Measurements from ENCODE around the gene SLC6A18.

SLC6A18 gene

DNA sequence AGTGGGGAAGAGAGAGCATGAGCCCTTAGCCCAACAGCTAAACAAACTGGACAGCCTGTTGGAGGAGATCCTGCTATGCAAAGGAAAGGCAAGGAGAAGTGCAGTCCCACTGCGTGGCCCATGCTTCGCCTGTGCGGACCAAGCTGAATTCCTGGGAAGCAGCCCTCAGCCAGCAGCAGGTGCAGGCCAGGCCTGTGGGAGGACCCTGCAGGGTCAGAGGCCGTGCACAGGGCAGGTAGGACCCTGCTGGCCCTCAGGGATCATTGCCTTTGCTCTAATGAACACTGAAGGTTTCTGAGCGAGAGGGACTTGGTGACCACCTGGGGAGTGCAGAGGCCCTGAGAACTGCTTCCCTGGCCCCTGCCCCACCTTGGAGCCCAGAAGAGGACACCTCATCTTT lies 29.7 kb upstream of the SLC6A18 start:
- H3K27ac ChIP-seq (ENCODE audit: low read depth in 2 of 2, low read length in 2 of 2) = no peak overlapping the region
- H3K9me3 ChIP-seq (ENCODE audit: control insufficient read depth in 2 of 2, low read length in 2 of 2) = no peaks in the 10 kb centered on the region
- H3K27me3 ChIP-seq (ENCODE audit: control insufficient read depth in 2 of 2, insufficient read depth in 2 of 2, low read length in 2 of 2) = peaks cover 4 to 11% of the 10 kb centered on the region in 2 donors
- H3K9ac ChIP-seq (ENCODE audit: low read depth in 1 of 2, low read length in 2 of 2) = no peak overlapping the region
- H3K36me3 ChIP-seq (ENCODE audit: control insufficient read depth in 2 of 2, insufficient read depth in 2 of 2, low read length in 2 of 2) = no peaks in the 10 kb centered on the region
- no peak overlapping the region for H3K4me3 ChIP-seq (ENCODE audit: low read length in 2 of 2)
- peaks cover 0 to 3% of the 10 kb centered on the region in 2 donors for H3K4me1 ChIP-seq (ENCODE audit: control insufficient read depth in 2 of 2, insufficient read depth in 2 of 2, low read length in 2 of 2)

DNA sequence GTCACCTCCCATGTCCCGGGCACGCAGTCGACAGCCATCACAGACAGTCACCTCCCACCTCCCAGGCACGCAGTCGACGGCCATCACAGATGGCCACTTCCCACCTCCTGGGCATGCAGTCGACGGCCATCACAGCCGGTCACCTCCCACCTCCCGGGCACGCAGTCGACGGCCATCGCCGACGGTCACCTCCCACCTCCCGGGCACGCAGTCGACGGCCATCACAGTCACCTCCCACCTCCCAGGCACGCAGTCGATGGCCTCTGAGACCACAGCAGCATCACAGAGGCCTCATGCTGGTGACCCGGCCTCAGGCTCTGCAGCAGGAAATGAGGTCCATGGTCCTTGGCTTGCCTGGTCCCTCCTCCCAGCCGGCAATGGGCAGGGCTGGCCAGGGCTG lies 29.3 kb upstream of the SLC6A18 start:
- Histone ChIP-seq H3K27me3 (ENCODE audit: control insufficient read depth in 2 of 2, insufficient read depth in 2 of 2, low read length in 2 of 2) (peaks cover 9 to 14% of the 10 kb centered on the region in 2 donors), H3K36me3 (ENCODE audit: control insufficient read depth in 2 of 2, insufficient read depth in 2 of 2, low read length in 2 of 2) (no peaks in the 10 kb centered on the region), H3K4me1 (ENCODE audit: control insufficient read depth in 2 of 2, insufficient read depth in 2 of 2, low read length in 2 of 2) (peaks cover 0 to 4% of the 10 kb centered on the region in 2 donors), H3K4me3 (ENCODE audit: low read length in 2 of 2) (no peak overlapping the region), H3K9ac (ENCODE audit: low read depth in 1 of 2, low read length in 2 of 2) (no peak overlapping the region), H3K27ac (ENCODE audit: low read depth in 2 of 2, low read length in 2 of 2) (no peak overlapping the region), H3K9me3 (ENCODE audit: control insufficient read depth in 2 of 2, low read length in 2 of 2) (no peaks in the 10 kb centered on the region)

GRCh38 chr5:1196562-1196961 lies 28.6 kb upstream of the SLC6A18 start:
- Histone ChIP-seq H3K9ac (ENCODE audit: low read depth in 1 of 2, low read length in 2 of 2) (no peak overlapping the region), H3K9me3 (ENCODE audit: control insufficient read depth in 2 of 2, low read length in 2 of 2) (no peaks in the 10 kb centered on the region), H3K36me3 (ENCODE audit: control insufficient read depth in 2 of 2, insufficient read depth in 2 of 2, low read length in 2 of 2) (no peaks in the 10 kb centered on the region), H3K4me3 (ENCODE audit: low read length in 2 of 2) (no peak overlapping the region), H3K4me1 (ENCODE audit: control insufficient read depth in 2 of 2, insufficient read depth in 2 of 2, low read length in 2 of 2) (peaks cover 0 to 7% of the 10 kb centered on the region in 2 donors), H3K27me3 (ENCODE audit: control insufficient read depth in 2 of 2, insufficient read depth in 2 of 2, low read length in 2 of 2) (peaks cover 10 to 14% of the 10 kb centered on the region in 2 donors), H3K27ac (ENCODE audit: low read depth in 2 of 2, low read length in 2 of 2) (no peak overlapping the region)

- Histone ChIP-seq H3K9ac (ENCODE audit: low read depth in 1 of 2, low read length in 2 of 2) (no peak overlapping the region), H3K9me3 (ENCODE audit: control insufficient read depth in 2 of 2, low read length in 2 of 2) (no peaks in the 10 kb centered on the region), H3K27ac (ENCODE audit: low read depth in 2 of 2, low read length in 2 of 2) (no peak overlapping the region), H3K36me3 (ENCODE audit: control insufficient read depth in 2 of 2, insufficient read depth in 2 of 2, low read length in 2 of 2) (no peaks in the 10 kb centered on the region), H3K4me3 (ENCODE audit: low read length in 2 of 2) (no peak overlapping the region), H3K4me1 (ENCODE audit: control insufficient read depth in 2 of 2, insufficient read depth in 2 of 2, low read length in 2 of 2) (peaks cover 0 to 7% of the 10 kb centered on the region in 2 donors), H3K27me3 (ENCODE audit: control insufficient read depth in 2 of 2, insufficient read depth in 2 of 2, low read length in 2 of 2) (peaks cover 10 to 14% of the 10 kb centered on the region in 2 donors)
Measured at GRCh38 chr5:1197876-1198666, 27.1 kb upstream of the SLC6A18 start.

DNA sequence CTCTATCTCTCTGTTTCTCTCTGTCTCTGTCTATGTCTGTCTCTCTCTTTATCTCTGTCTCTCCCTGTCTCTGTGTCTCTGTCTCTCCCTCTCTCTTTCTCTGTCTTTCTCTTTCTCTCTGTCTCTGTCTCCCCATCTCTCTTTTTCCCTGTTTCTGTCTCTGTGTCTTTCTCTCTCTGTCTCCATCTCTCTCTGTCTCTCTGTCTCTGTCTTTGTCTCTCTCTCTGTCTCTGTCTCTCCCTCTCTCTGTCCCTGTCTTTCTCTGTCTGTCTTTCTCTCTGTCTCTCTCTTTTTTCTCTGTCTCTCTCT lies 25.9 kb upstream of the SLC6A18 start:
- Histone ChIP-seq H3K36me3 (ENCODE audit: control insufficient read depth in 2 of 2, insufficient read depth in 2 of 2, low read length in 2 of 2) (no peaks in the 10 kb centered on the region), H3K4me3 (ENCODE audit: low read length in 2 of 2) (no peak overlapping the region), H3K9ac (ENCODE audit: low read depth in 1 of 2, low read length in 2 of 2) (no peak overlapping the region), H3K27ac (ENCODE audit: low read depth in 2 of 2, low read length in 2 of 2) (no peak overlapping the region), H3K4me1 (ENCODE audit: control insufficient read depth in 2 of 2, insufficient read depth in 2 of 2, low read length in 2 of 2) (peaks cover 0 to 7% of the 10 kb centered on the region in 2 donors), H3K9me3 (ENCODE audit: control insufficient read depth in 2 of 2, low read length in 2 of 2) (no peaks in the 10 kb centered on the region), H3K27me3 (ENCODE audit: control insufficient read depth in 2 of 2, insufficient read depth in 2 of 2, low read length in 2 of 2) (peaks cover 10 to 14% of the 10 kb centered on the region in 2 donors)

GRCh38 chr5:1199649-1200494 lies 25.3 kb upstream of the SLC6A18 start:
- Histone ChIP-seq H3K27ac (ENCODE audit: low read depth in 2 of 2, low read length in 2 of 2) (no peak overlapping the region), H3K4me1 (ENCODE audit: control insufficient read depth in 2 of 2, insufficient read depth in 2 of 2, low read length in 2 of 2) (peaks cover 0 to 11% of the 10 kb centered on the region in 2 donors), H3K9ac (ENCODE audit: low read depth in 1 of 2, low read length in 2 of 2) (no peak overlapping the region), H3K9me3 (ENCODE audit: control insufficient read depth in 2 of 2, low read length in 2 of 2) (no peaks in the 10 kb centered on the region), H3K4me3 (ENCODE audit: low read length in 2 of 2) (no peak overlapping the region), H3K27me3 (ENCODE audit: control insufficient read depth in 2 of 2, insufficient read depth in 2 of 2, low read length in 2 of 2) (peaks cover 10 to 14% of the 10 kb centered on the region in 2 donors), H3K36me3 (ENCODE audit: control insufficient read depth in 2 of 2, insufficient read depth in 2 of 2, low read length in 2 of 2) (no peaks in the 10 kb centered on the region)

DNA sequence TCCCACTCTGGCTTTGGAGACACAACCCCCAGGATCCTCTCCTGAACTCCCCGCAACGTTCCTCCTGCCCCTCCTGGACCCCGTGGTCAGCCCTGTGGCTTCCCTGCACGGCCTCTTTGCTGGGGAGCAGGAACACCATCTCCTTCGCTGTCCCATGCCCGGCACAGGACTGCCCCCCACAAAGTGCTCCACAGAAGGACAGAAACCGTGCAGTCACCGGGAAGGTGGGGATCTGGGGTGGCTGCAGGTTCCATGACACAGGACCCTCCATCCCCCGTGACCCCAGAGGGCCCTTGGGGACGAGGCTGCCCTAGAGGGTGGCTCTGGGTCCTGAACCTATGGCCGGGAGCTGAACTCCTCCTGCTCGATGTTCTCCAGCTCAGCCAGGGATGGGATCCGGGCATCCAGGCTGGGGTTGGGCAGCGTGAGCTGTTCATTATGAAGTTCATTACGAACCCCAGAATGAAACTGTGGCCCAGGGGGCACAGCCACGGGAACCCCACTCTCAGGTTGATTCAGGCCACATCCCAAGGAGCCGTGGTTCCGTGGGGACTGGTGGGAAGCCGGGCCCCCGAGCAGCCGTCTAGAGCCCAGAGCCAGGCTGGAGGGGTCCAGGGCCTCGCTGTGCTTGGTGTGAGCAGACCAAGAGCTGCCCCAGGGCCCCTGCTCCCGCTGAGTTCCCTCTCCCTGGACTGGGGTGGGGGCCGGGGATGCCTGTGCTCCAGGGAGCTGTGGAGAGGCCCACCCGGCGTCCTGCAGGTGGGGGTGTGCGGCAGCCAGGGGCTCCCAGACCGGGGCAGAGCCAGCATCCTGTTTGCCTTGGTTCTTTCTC lies 24.5 kb upstream of the SLC6A18 start:
- Histone ChIP-seq H3K27ac (ENCODE audit: low read depth in 2 of 2, low read length in 2 of 2) (peak overlapping the region in 1 of 2 donors; percentile 22), H3K36me3 (ENCODE audit: control insufficient read depth in 2 of 2, insufficient read depth in 2 of 2, low read length in 2 of 2) (no peaks in the 10 kb centered on the region), H3K27me3 (ENCODE audit: control insufficient read depth in 2 of 2, insufficient read depth in 2 of 2, low read length in 2 of 2) (peaks cover 10 to 14% of the 10 kb centered on the region in 2 donors), H3K4me3 (ENCODE audit: low read length in 2 of 2) (peak overlapping the region in 1 of 2 donors; percentile 35), H3K9me3 (ENCODE audit: control insufficient read depth in 2 of 2, low read length in 2 of 2) (no peaks in the 10 kb centered on the region), H3K4me1 (ENCODE audit: control insufficient read depth in 2 of 2, insufficient read depth in 2 of 2, low read length in 2 of 2) (peaks cover 0 to 15% of the 10 kb centered on the region in 2 donors), H3K9ac (ENCODE audit: low read depth in 1 of 2, low read length in 2 of 2) (peak overlapping the region in 1 of 2 donors; percentile 43)

GRCh38 chr5:1201327-1202025 lies 23.7 kb upstream of the SLC6A18 start, which contains the start of gene SLC6A19:
SLC6A19 (plus strand) TSS chr5:1201595; CDS start chr5:1201651, 56 bp downstream.
- H3K27me3 ChIP-seq (ENCODE audit: control insufficient read depth in 2 of 2, insufficient read depth in 2 of 2, low read length in 2 of 2) = peaks cover 10 to 14% of the 10 kb centered on the region in 2 donors

GRCh38 chr5:1202026-1202797 lies 23.0 kb upstream of the SLC6A18 start:
- Histone ChIP-seq H3K27ac (ENCODE audit: low read depth in 2 of 2, low read length in 2 of 2) (peak overlapping the region in 1 of 2 donors; percentile 56), H3K9me3 (ENCODE audit: control insufficient read depth in 2 of 2, low read length in 2 of 2) (no peaks in the 10 kb centered on the region), H3K4me1 (ENCODE audit: control insufficient read depth in 2 of 2, insufficient read depth in 2 of 2, low read length in 2 of 2) (peaks cover 0 to 15% of the 10 kb centered on the region in 2 donors), H3K9ac (ENCODE audit: low read depth in 1 of 2, low read length in 2 of 2) (peak overlapping the region in 1 of 2 donors; percentile 33), H3K36me3 (ENCODE audit: control insufficient read depth in 2 of 2, insufficient read depth in 2 of 2, low read length in 2 of 2) (no peaks in the 10 kb centered on the region), H3K4me3 (ENCODE audit: low read length in 2 of 2) (peak overlapping the region in 1 of 2 donors; percentile 39), H3K27me3 (ENCODE audit: control insufficient read depth in 2 of 2, insufficient read depth in 2 of 2, low read length in 2 of 2) (peaks cover 10 to 14% of the 10 kb centered on the region in 2 donors)

More at GRCh38 chr5:1201327-1202025, 23.7 kb upstream of the SLC6A18 start, which contains the start of gene SLC6A19:
- H3K4me3 ChIP-seq (ENCODE audit: low read length in 2 of 2) = peak within 1 kb of the TSS in 1 of 2 donors; percentile 39
- H3K9ac ChIP-seq (ENCODE audit: low read depth in 1 of 2, low read length in 2 of 2) = peak within 1 kb of the TSS in 1 of 2 donors; percentile 43
- no peaks in the 10 kb centered on the region for H3K9me3 ChIP-seq (ENCODE audit: control insufficient read depth in 2 of 2, low read length in 2 of 2)
- peaks cover 0 to 15% of the 10 kb centered on the region in 2 donors for H3K4me1 ChIP-seq (ENCODE audit: control insufficient read depth in 2 of 2, insufficient read depth in 2 of 2, low read length in 2 of 2)
- no peaks in the 10 kb centered on the region for H3K36me3 ChIP-seq (ENCODE audit: control insufficient read depth in 2 of 2, insufficient read depth in 2 of 2, low read length in 2 of 2)
- H3K27ac ChIP-seq (ENCODE audit: low read depth in 2 of 2, low read length in 2 of 2) = peak within 1 kb of the TSS in 1 of 2 donors; percentile 56
